Keratinocyte (primary cell): ENCODE data around the gene GPR107. TPM values are rescaled to one million over a fixed set of nuclear protein-coding genes. Genes with fewer than 3 reads are reported as not detected.

ENCODE experiments used
- DNase-seq: peaks from one replicate; pipeline ENCODE4 v3.0.0-alpha.2; 2011; ENCODE audit warnings: low read depth, missing footprints, low spot score
- FAIRE-seq: peaks from 2 replicates; lab custom pipeline; 2011; peaks lifted over from hg19 to GRCh38; lab: Jason Lieb, UNC
- H2AFZ ChIP-seq: 2 replicates; pipeline ENCODE4 v1.6.0; 2012; ENCODE audit warnings: low read length, control low read depth, inconsistent platforms; ENCODE audit not compliant: control insufficient read depth
- H3K27ac ChIP-seq: 2 replicates; pipeline ENCODE4 v1.5.1; 2011; ENCODE audit warnings: low read length; ENCODE audit not compliant: control insufficient read depth, insufficient read depth
- H3K27me3 ChIP-seq: 3 replicates; pipeline ENCODE4 v1.6.0; 2011; ENCODE audit warnings: low read length; ENCODE audit not compliant: control insufficient read depth, insufficient read depth; ENCODE audit errors: extremely low read depth
- H3K36me3 ChIP-seq, 2 experiments: 2 replicates in 1 of 2; 3 replicates in 1 of 2; pipeline ENCODE4 v1.5.1; 2011; ENCODE audit warnings: low read length in 2 of 2, mild to moderate bottlenecking in 1 of 2; ENCODE audit not compliant: control insufficient read depth in 2 of 2, insufficient read depth in 2 of 2; ENCODE audit errors: extremely low read depth in 1 of 2
- H3K4me1 ChIP-seq: 3 replicates; pipeline ENCODE4 v1.5.1; 2011; ENCODE audit warnings: low read length; ENCODE audit not compliant: control insufficient read depth, insufficient read depth; ENCODE audit errors: extremely low read depth
- H3K4me2 ChIP-seq: 3 replicates; pipeline ENCODE4 v1.6.0; 2011; ENCODE audit warnings: low read depth, low read length; ENCODE audit not compliant: control insufficient read depth, insufficient read depth; ENCODE audit errors: extremely low read depth
- H3K4me3 ChIP-seq, 3 experiments: fragments of 200-600 bp in 1 of 3; sonication (generic) in 1 of 3; 2 replicates in 2 of 3; 3 replicates in 1 of 3; pipeline ENCODE4 v1.5.1; 2011 to 2016; ENCODE audit warnings: low read length in 3 of 3, mild to moderate bottlenecking in 3 of 3, control low read depth in 2 of 3, inconsistent platforms in 1 of 3, low read depth in 1 of 3, mixed read lengths in 1 of 3, mixed run types in 1 of 3, moderate library complexity in 1 of 3; ENCODE audit not compliant: control insufficient read depth in 2 of 3, insufficient read depth in 2 of 3; ENCODE audit errors: extremely low read depth in 1 of 3
- H3K79me2 ChIP-seq: 2 replicates; pipeline ENCODE4 v1.6.0; 2012; ENCODE audit warnings: low read length; ENCODE audit not compliant: control insufficient read depth, insufficient read depth
- H3K9ac ChIP-seq: 3 replicates; pipeline ENCODE4 v1.6.0; 2011; ENCODE audit warnings: low read length; ENCODE audit not compliant: control insufficient read depth, insufficient read depth; ENCODE audit errors: extremely low read depth
- H3K9me1 ChIP-seq: 3 replicates; pipeline ENCODE4 v1.6.0; 2011; ENCODE audit warnings: low read length; ENCODE audit not compliant: control insufficient read depth, insufficient read depth; ENCODE audit errors: extremely low read depth
- H3K9me3 ChIP-seq: 2 replicates; pipeline ENCODE4 v1.5.1; 2012; ENCODE audit warnings: low read depth, low read length; ENCODE audit not compliant: control insufficient read depth
- H4K20me1 ChIP-seq: 3 replicates; pipeline ENCODE4 v1.6.0; 2011; ENCODE audit warnings: low read length; ENCODE audit not compliant: control insufficient read depth, insufficient read depth; ENCODE audit errors: extremely low read depth
- EZH2 ChIP-seq: IDR thresholded peaks from one replicate; pipeline ENCODE4 v1.6.1; 2012; ENCODE audit warnings: inconsistent platforms, mild to moderate bottlenecking, low read length, moderate library complexity
- dilution Hi-C: fragments of 300-500 bp; cut with MboI; formaldehyde crosslinking; loops from one replicate; pipeline ENCODE4 v1.7.0; 2020; ENCODE audit warnings: low sequenced_read_pairs; ENCODE audit not compliant: extremely low pct_ligation_motif_present
- polyA plus RNA-seq, 5 experiments: library from polyadenylated mRNA; depleted of rRNA in 3 of 5; stranded (reverse) in 3 of 5; stranded (forward) in 1 of 5; unstranded in 1 of 5; fragments of >200 nt; gene quantifications; 1 replicate in 1 of 5; 2 replicates in 3 of 5; 3 replicates in 1 of 5; pipeline versions ENCODE4 v1.2.1 to v1.2.3, GENCODE V29; 2011 to 2012; ENCODE audit warnings: missing spikeins in 2 of 5, low read depth in 1 of 5, low replicate concordance in 1 of 5
- TF ChIP-seq, protein P1 (sequence below), 3 experiments: IDR thresholded peaks in 1 of 3; conservative IDR thresholded peaks in 1 of 3; optimal IDR thresholded peaks in 1 of 3; 2 replicates in 2 of 3; 3 replicates in 1 of 3; pipeline versions ENCODE3 to v1.5.1; 2011; ENCODE audit warnings: low read length in 3 of 3, mild to moderate bottlenecking in 3 of 3, moderate library complexity in 2 of 3, control low read depth in 1 of 3, inconsistent platforms in 1 of 3; ENCODE audit not compliant: insufficient read depth in 2 of 3; ENCODE audit errors: extremely low read depth in 1 of 3

Gene GPR107
- polyA plus RNA-seq, 1 donor (not counting 4 experiments of a cell fraction or from before 2014, with no cell fraction given), result 27.3 TPM

DNA sequence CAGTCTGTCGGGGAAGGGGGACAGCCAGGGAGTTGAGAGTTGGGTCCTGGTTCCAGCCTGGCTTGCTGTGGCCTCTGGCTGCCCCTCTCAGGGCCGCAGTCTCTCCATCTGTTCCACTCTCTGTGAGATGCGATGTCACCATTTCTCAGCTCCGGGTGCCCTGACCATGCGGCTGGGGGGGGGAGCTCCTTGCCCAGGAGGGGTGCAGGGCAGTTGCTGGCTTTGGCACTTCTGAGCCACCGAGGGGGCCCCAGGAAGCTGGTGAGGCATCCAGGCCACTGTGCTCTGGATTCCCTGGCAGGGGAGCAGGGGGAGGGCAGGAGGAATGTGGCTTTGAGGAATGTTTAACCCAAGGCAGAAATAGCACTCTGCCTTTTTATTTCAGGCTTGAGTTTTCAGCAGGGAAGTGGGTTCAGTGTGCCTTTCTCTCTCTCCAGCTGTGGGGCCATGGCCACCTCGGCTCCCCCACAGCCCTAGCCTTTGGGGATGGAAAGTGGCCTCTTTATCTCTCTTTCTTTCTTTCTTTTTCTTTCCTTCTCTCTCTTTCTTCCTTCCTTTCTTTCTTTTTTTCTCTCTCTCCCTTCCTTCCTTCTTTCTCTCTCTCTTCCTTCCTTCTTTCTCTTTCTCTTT is 129.5 kb downstream of the GPR107 start:
- DNase-seq (no peak), FAIRE-seq (peak; percentile 48)
- Histone ChIP-seq H3K36me3 (peaks cover 6% of the 10 kb centered on the region in 2 experiments), H3K27me3 (no peaks in the 10 kb centered on the region), H3K4me2 (peak overlapping the region; percentile 50), H2AFZ (no peak overlapping the region), H4K20me1 (peaks cover 33% of the 10 kb centered on the region), H3K4me3 (no peak overlapping the region), H3K79me2 (peaks cover 77% of the 10 kb centered on the region), H3K9me1 (peaks cover 8% of the 10 kb centered on the region), H3K9ac (peak overlapping the region; percentile 30), H3K4me1 (peaks cover 32% of the 10 kb centered on the region), H3K27ac (no peak overlapping the region), H3K9me3 (no peaks in the 10 kb centered on the region)
- TF ChIP-seq, protein P1, sequence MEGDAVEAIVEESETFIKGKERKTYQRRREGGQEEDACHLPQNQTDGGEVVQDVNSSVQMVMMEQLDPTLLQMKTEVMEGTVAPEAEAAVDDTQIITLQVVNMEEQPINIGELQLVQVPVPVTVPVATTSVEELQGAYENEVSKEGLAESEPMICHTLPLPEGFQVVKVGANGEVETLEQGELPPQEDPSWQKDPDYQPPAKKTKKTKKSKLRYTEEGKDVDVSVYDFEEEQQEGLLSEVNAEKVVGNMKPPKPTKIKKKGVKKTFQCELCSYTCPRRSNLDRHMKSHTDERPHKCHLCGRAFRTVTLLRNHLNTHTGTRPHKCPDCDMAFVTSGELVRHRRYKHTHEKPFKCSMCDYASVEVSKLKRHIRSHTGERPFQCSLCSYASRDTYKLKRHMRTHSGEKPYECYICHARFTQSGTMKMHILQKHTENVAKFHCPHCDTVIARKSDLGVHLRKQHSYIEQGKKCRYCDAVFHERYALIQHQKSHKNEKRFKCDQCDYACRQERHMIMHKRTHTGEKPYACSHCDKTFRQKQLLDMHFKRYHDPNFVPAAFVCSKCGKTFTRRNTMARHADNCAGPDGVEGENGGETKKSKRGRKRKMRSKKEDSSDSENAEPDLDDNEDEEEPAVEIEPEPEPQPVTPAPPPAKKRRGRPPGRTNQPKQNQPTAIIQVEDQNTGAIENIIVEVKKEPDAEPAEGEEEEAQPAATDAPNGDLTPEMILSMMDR (optimal IDR thresholded peaks at IDR 0.05 in 1 of 3, IDR thresholded peaks at IDR 0.05 in 1 of 3, conservative IDR thresholded peaks at IDR 0.05 in 1 of 3; ENCODE audit: extremely low read depth in 1 of 3, insufficient read depth in 2 of 3, low read length in 3 of 3), result no peak
- no peak for TF ChIP-seq EZH2
- dilution Hi-C loops, result no loop called here

DNA sequence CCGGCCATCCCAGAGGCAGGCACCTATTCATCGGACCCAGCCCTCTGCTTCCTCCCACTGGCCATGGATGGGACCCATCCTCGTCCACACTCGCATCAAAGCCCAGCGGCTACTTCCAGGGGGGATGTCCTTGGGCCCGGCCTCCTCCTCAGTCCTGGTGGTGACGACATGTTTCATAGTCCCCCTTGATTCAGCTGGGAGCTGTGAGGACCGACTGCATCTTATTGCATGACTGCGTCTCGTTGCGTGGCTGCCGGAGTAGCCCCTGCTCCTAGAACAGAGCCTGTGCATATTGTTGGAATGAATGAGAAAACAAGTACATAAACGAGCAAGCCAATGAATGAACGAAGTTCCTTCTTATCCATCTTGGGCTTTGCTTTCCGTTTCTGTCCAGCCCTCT is 131.3 kb downstream of the GPR107 start:
- H2AFZ ChIP-seq, result no peak overlapping the region
- H3K79me2 ChIP-seq, result peaks cover 80% of the 10 kb centered on the region
- peaks cover 6% of the 10 kb centered on the region in 2 experiments for H3K36me3 ChIP-seq
- DNase-seq (no peak), FAIRE-seq (no peak)
- H3K9ac ChIP-seq, result no peak overlapping the region
- H3K4me1 ChIP-seq, result peaks cover 37% of the 10 kb centered on the region
- H3K9me3 ChIP-seq, result no peaks in the 10 kb centered on the region
- H3K4me2 ChIP-seq, result no peak overlapping the region
- H4K20me1 ChIP-seq, result peaks cover 38% of the 10 kb centered on the region
- dilution Hi-C loops, result no loop called here
- H3K9me1 ChIP-seq, result peaks cover 11% of the 10 kb centered on the region
- H3K27ac ChIP-seq, result no peak overlapping the region
- TF ChIP-seq, protein P1 (optimal IDR thresholded peaks at IDR 0.05 in 1 of 3, IDR thresholded peaks at IDR 0.05 in 1 of 3, conservative IDR thresholded peaks at IDR 0.05 in 1 of 3; ENCODE audit: extremely low read depth in 1 of 3, insufficient read depth in 2 of 3, low read length in 3 of 3), result no peak
- no peak for TF ChIP-seq EZH2
- no peaks in the 10 kb centered on the region for H3K27me3 ChIP-seq
- no peak overlapping the region for H3K4me3 ChIP-seq
